Naive thymus-derived CD4-positive, alpha-beta T cell (primary cell): ENCODE measurements around the gene DHRS3. TPM values are rescaled to one million over a fixed set of nuclear protein-coding genes. Genes with fewer than 3 reads are reported as not detected.

ENCODE experiments used
- ATAC-seq: fragments of 150-1000 bp; cut with Tn5 transposase; 2 replicates; pipeline ENCODE4 v1.10.0; 2021; ENCODE audit warnings: mild to moderate bottlenecking, moderate library complexity
- CTCF ChIA-PET: fragments of 350-600 bp; sonication (Branson Sonifier 250); formaldehyde crosslinking; loops from one replicate; lab custom pipeline; 2021; ENCODE audit warnings: antibody characterized with exemption; lab: Charles Lee
- POLR2A ChIA-PET: fragments of 350-600 bp; sonication (Branson Sonifier 250); formaldehyde crosslinking; loops from one replicate; lab custom pipeline; 2021; ENCODE audit warnings: antibody characterized with exemption, inconsistent platforms; lab: Charles Lee
- DNase-seq, 9 donors: peaks; one replicate each; pipeline versions ENCODE4 v3.0.0 to v3.0.0-alpha.2; 2020 to 2022; ENCODE audit warnings: mixed read lengths in 1 of 9
- H3K27ac ChIP-seq: one replicate; pipeline ENCODE4 v1.7.0; 2013; ENCODE audit warnings: mild to moderate bottlenecking, low read depth, low read length, moderate library complexity
- H3K27me3 ChIP-seq, 2 donors: one replicate each; pipeline ENCODE4 v1.7.0; 2013; ENCODE audit warnings: low read length in 2 of 2, mild to moderate bottlenecking in 2 of 2, moderate library complexity in 2 of 2; ENCODE audit not compliant: control insufficient read depth in 2 of 2, insufficient read depth in 2 of 2
- H3K36me3 ChIP-seq, 3 experiments: 1 replicate in 2 of 3; 2 replicates in 1 of 3; pipeline ENCODE4 v1.7.0; 2013; ENCODE audit warnings: low read length in 3 of 3, mild to moderate bottlenecking in 3 of 3, moderate library complexity in 1 of 3; ENCODE audit not compliant: insufficient read depth in 3 of 3, control insufficient read depth in 2 of 3
- H3K4me1 ChIP-seq, 2 donors: one replicate each; pipeline ENCODE4 v1.7.0; 2013; ENCODE audit warnings: low read length in 2 of 2, mild to moderate bottlenecking in 2 of 2, moderate library complexity in 1 of 2; ENCODE audit not compliant: control insufficient read depth in 2 of 2, insufficient read depth in 2 of 2
- H3K4me3 ChIP-seq: 2 replicates; pipeline ENCODE4 v1.7.0; 2013; ENCODE audit warnings: mild to moderate bottlenecking, low read length
- H3K9me3 ChIP-seq, 3 experiments: 1 replicate in 2 of 3; 2 replicates in 1 of 3; pipeline ENCODE4 v1.7.0; 2013; ENCODE audit warnings: low read length in 3 of 3; ENCODE audit not compliant: control insufficient read depth in 2 of 3
- H3K27ac Mint-ChIP-seq, 9 donors: one replicate each; pipeline ENCODE4 v1.8.0; 2020 to 2022; ENCODE audit warnings: mixed read lengths in 9 of 9, mild to moderate bottlenecking in 8 of 9, moderate library complexity in 5 of 9, inconsistent platforms in 2 of 9
- H3K27me3 Mint-ChIP-seq, 5 donors: one replicate each; pipeline ENCODE4 v1.8.0; 2021 to 2022; ENCODE audit warnings: mixed read lengths in 5 of 5, mild to moderate bottlenecking in 1 of 5
- H3K36me3 Mint-ChIP-seq, 5 donors: one replicate each; pipeline ENCODE4 v1.8.0; 2020 to 2022; ENCODE audit warnings: mixed read lengths in 5 of 5, mild to moderate bottlenecking in 3 of 5, inconsistent platforms in 1 of 5
- H3K4me1 Mint-ChIP-seq, 7 donors: one replicate each; pipeline ENCODE4 v1.8.0; 2020 to 2022; ENCODE audit warnings: mixed read lengths in 7 of 7, mild to moderate bottlenecking in 3 of 7, inconsistent platforms in 1 of 7
- H3K4me3 Mint-ChIP-seq, 10 donors: one replicate each; pipeline ENCODE4 v1.8.0; 2020 to 2022; ENCODE audit warnings: mild to moderate bottlenecking in 10 of 10, mixed read lengths in 10 of 10, moderate library complexity in 6 of 10, inconsistent platforms in 2 of 10
- H3K9me3 Mint-ChIP-seq, 11 donors: one replicate each; pipeline ENCODE4 v1.8.0; 2020 to 2022; ENCODE audit warnings: mixed read lengths in 11 of 11, mild to moderate bottlenecking in 4 of 11, inconsistent platforms in 1 of 11, moderate library complexity in 1 of 11
- intact Hi-C, 2 donors: fragments of 100-400 bp; cut with micrococcal nuclease; formaldehyde crosslinking; loops; one replicate each; pipeline ENCODE4 v1.15.1; 2023
- polyA plus RNA-seq, 2 donors: library from polyadenylated mRNA; unstranded; fragments of 300-500 nt; fragmentation: Illumina TruSeq; gene quantifications; one replicate each; pipeline ENCODE4 v1.2.3, GENCODE V29; 2021
- total RNA-seq, 6 experiments: library from RNA in 5 of 6; stranded (reverse) in 5 of 6; gene quantifications; 1 replicate in 5 of 6; 2 replicates in 1 of 6; pipeline ENCODE4 v1.2.3 and lab custom pipeline; 2021 to 2026

The DHRS3 gene
- total and polyA plus RNA-seq, 7 experiments from 2014 or later = 39.9 to 115 (median 68.9) TPM

GRCh38 chr1:12597792-12598191 lies 20.2 kb downstream of the DHRS3 start:
- no peaks in the 10 kb centered on the region for H3K9me3 Mint-ChIP-seq
- peaks cover 4 to 46% of the 10 kb centered on the region in 2 donors for H3K4me1 ChIP-seq
- DNase-seq (no peak), ATAC-seq (no peak)
- ChIA-PET CTCF (interaction anchor here (8.2 kb wide), 1 partner anchor 20 kb away, joined by 110 read pairs; the partner anchor contains the start of gene DHRS3), POLR2A (interaction anchor here (12.3 kb wide), 1 partner anchor 19 kb away, joined by 204 read pairs; the partner anchor contains the start of gene DHRS3)
- H3K36me3 ChIP-seq = no peaks in the 10 kb centered on the region
- H3K4me3 ChIP-seq = no peak overlapping the region
- intact Hi-C loops = no loop called here
- H3K4me1 Mint-ChIP-seq = peaks cover 29 to 85% (median 71%) of the 10 kb centered on the region in 7 donors
- H3K27ac ChIP-seq = no peak overlapping the region
- H3K9me3 ChIP-seq = no peaks in the 10 kb centered on the region
- peak overlapping the region in 8 of 9 donors; percentile 9 to 94 (median 60) for H3K27ac Mint-ChIP-seq
- peaks cover 0 to 13% (median 0%) of the 10 kb centered on the region in 5 donors for H3K36me3 Mint-ChIP-seq
- peaks cover 0 to 13% (median 0%) of the 10 kb centered on the region in 5 donors for H3K27me3 Mint-ChIP-seq
- H3K4me3 Mint-ChIP-seq = peak overlapping the region in 8 of 10 donors; percentile 24 to 76 (median 56)
- no peaks in the 10 kb centered on the region for H3K27me3 ChIP-seq

DNA sequence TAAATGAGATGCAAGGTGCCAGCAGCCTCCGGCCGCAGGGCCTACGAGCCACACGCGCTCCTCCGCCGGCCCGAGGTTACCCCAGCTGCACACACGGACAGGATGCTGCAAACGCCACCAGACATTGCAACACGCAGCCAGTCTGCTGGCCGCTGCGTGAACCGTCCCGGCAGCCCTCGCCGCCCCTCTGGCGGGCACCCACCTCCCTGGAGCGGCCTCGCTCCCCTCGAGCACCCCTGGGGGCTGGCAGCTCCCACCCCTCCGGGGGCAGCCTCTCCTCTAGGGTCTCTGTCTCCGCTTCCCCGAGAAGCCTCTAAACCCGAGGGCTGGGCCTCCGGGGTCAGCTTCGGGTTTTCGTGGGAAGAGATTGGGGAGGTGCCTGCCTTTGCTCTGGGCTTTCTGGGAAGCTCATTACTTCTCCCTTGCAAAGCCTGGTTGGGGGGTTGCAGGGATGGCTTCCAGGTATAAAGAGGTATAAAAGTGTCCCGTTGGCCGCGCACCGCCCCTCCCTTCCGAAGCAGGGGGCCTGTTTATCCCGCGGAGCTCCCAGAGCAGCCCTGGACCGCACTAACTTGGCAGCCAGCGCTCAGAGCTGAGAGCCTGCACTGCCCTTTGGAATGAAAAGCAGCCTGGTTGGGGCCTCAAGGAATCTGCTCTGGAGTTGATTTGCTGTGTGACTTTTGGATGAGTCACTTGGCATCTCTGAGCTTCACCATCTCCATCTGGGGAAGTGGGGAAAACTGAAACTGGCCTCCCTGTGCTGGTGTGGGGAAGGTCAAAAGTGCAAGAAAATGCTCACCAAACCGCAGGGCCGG lies 21.8 kb downstream of the DHRS3 start:
- Histone ChIP-seq H3K4me3 (no peak overlapping the region), H3K27ac (no peak overlapping the region), H3K27me3 (no peaks in the 10 kb centered on the region), H3K36me3 (peaks cover 0 to 9% (median 0%) of the 10 kb centered on the region in 3 experiments), H3K4me1 (peaks cover 3 to 30% of the 10 kb centered on the region in 2 donors), H3K9me3 (no peaks in the 10 kb centered on the region)
- CTCF ChIA-PET = interaction anchor here (0.6 to 1.0 kb wide), 2 partner anchors 63 to 69 kb away, joined by 3 to 5 read pairs; no protein-coding TSS in a partner anchor
- DNase-seq (peak in 1 of 9 donors; percentile 19), ATAC-seq (peak; percentile 86)
- H3K4me1 Mint-ChIP-seq = peaks cover 30 to 78% (median 65%) of the 10 kb centered on the region in 7 donors
- H3K27me3 Mint-ChIP-seq = peaks cover 0 to 13% (median 0%) of the 10 kb centered on the region in 5 donors
- POLR2A ChIA-PET = interaction anchor here (0.8 to 12.3 kb wide), 3 partner anchors 21 to 86 kb away, joined by 3 to 204 read pairs (median 3); partner anchors contain the start of gene DHRS3
- intact Hi-C loops = no loop called here
- peak overlapping the region in 1 of 9 donors; percentile 36 for H3K27ac Mint-ChIP-seq
- H3K36me3 Mint-ChIP-seq = peaks cover 0 to 13% (median 0%) of the 10 kb centered on the region in 5 donors
- H3K4me3 Mint-ChIP-seq = peak overlapping the region in 8 of 10 donors; percentile 43 to 91 (median 73)
- H3K9me3 Mint-ChIP-seq = no peaks in the 10 kb centered on the region

GRCh38 chr1:12595757-12596006 lies 22.3 kb downstream of the DHRS3 start:
- no peak for ATAC-seq
- peaks cover 0 to 13% (median 0%) of the 10 kb centered on the region in 5 donors for H3K27me3 Mint-ChIP-seq
- no peaks in the 10 kb centered on the region for H3K9me3 ChIP-seq
- no peak for DNase-seq
- no peaks in the 10 kb centered on the region for H3K27me3 ChIP-seq
- H3K36me3 Mint-ChIP-seq = peaks cover 0 to 16% (median 0%) of the 10 kb centered on the region in 5 donors
- peak overlapping the region in 9 of 10 donors; percentile 23 to 91 (median 77) for H3K4me3 Mint-ChIP-seq
- CTCF ChIA-PET = interaction anchor here (0.6 kb wide), 1 partner anchor 70 kb away, joined by 5 read pairs; no protein-coding TSS in a partner anchor
- H3K4me3 ChIP-seq = no peak overlapping the region
- H3K9me3 Mint-ChIP-seq = no peaks in the 10 kb centered on the region
- POLR2A ChIA-PET = interaction anchor here (0.8 to 12.3 kb wide), 3 partner anchors 22 to 85 kb away, joined by 3 to 204 read pairs (median 3); partner anchors contain the start of gene DHRS3
- peaks cover 0 to 27% of the 10 kb centered on the region in 2 donors for H3K4me1 ChIP-seq
- H3K36me3 ChIP-seq = peaks cover 0 to 14% (median 0%) of the 10 kb centered on the region in 3 experiments
- intact Hi-C loops = no loop called here
- no peak overlapping the region for H3K27ac ChIP-seq
- peaks cover 30 to 75% (median 62%) of the 10 kb centered on the region in 7 donors for H3K4me1 Mint-ChIP-seq
- H3K27ac Mint-ChIP-seq = peak overlapping the region in 1 of 9 donors; percentile 81

- Mint-ChIP-seq H3K4me1 (peaks cover 30 to 72% (median 60%) of the 10 kb centered on the region in 7 donors), H3K9me3 (no peaks in the 10 kb centered on the region), H3K27me3 (peaks cover 0 to 13% (median 0%) of the 10 kb centered on the region in 5 donors), H3K4me3 (peak overlapping the region; percentile 33 to 91 (median 84)), H3K36me3 (peaks cover 0 to 16% (median 0%) of the 10 kb centered on the region in 5 donors), H3K27ac (peak overlapping the region; percentile 15 to 93 (median 81))
- Histone ChIP-seq H3K36me3 (peaks cover 0 to 14% (median 0%) of the 10 kb centered on the region in 3 experiments), H3K4me1 (peaks cover 0 to 23% of the 10 kb centered on the region in 2 donors), H3K27ac (peak overlapping the region; percentile 57), H3K9me3 (no peaks in the 10 kb centered on the region), H3K27me3 (no peaks in the 10 kb centered on the region), H3K4me3 (peak overlapping the region; percentile 41)
- DNase-seq = peak in 6 of 9 donors; percentile 13 to 39 (median 22)
- POLR2A ChIA-PET = interaction anchor here (0.7 to 2.0 kb wide), 3 partner anchors 21 to 1504 kb away, joined by 3 to 5 read pairs (median 3); no protein-coding TSS in a partner anchor
- intact Hi-C loops = no loop called here
- ATAC-seq = peak; percentile 24
- CTCF ChIA-PET = interaction anchor here (0.6 to 1.3 kb wide), 2 partner anchors 22 to 70 kb away, joined by 3 to 5 read pairs; no protein-coding TSS in a partner anchor
Measured at GRCh38 chr1:12594966-12595756, 22.8 kb downstream of the DHRS3 start.

GRCh38 chr1:12594490-12594889 lies 23.5 kb downstream of the DHRS3 start:
- POLR2A ChIA-PET = interaction anchor here (0.7 to 2.0 kb wide), 3 partner anchors 9 to 1503 kb away, joined by 3 to 5 read pairs (median 3); no protein-coding TSS in a partner anchor
- Mint-ChIP-seq H3K36me3 (peaks cover 0 to 16% (median 0%) of the 10 kb centered on the region in 5 donors), H3K4me1 (peaks cover 30 to 65% (median 53%) of the 10 kb centered on the region in 7 donors), H3K4me3 (peak overlapping the region; percentile 33 to 91 (median 84)), H3K27me3 (peaks cover 0 to 12% (median 0%) of the 10 kb centered on the region in 5 donors), H3K9me3 (no peaks in the 10 kb centered on the region), H3K27ac (peak overlapping the region; percentile 15 to 93 (median 81))
- peak overlapping the region; percentile 41 for H3K4me3 ChIP-seq
- ATAC-seq (no peak), DNase-seq (no peak)
- CTCF ChIA-PET = interaction anchor here (1.3 kb wide), 1 partner anchor 22 kb away, joined by 3 read pairs; no protein-coding TSS in a partner anchor
- H3K4me1 ChIP-seq = peaks cover 0 to 23% of the 10 kb centered on the region in 2 donors
- peaks cover 0 to 17% (median 0%) of the 10 kb centered on the region in 3 experiments for H3K36me3 ChIP-seq
- no peaks in the 10 kb centered on the region for H3K27me3 ChIP-seq
- H3K9me3 ChIP-seq = no peaks in the 10 kb centered on the region
- intact Hi-C loops = no loop called here
- H3K27ac ChIP-seq = peak overlapping the region; percentile 57
